Inflammatory macrophage treated with lipopolysaccharide for 1 hour (primary cell): ENCODE data around the gene RABEP1.
"Not testable (repeated sequence)": the region's sequence is repeated elsewhere in the genome, so short reads cannot be mapped to it uniquely, and the experiment has no call there.

Experiments
- DNase-seq, 2 donors: peaks; one replicate each; pipeline ENCODE4 v3.0.0-alpha.2; 2020 to 2022

The RABEP1 gene

GRCh38 chr17:5281814-5282641 lies at the start of gene RABEP1:
Gene RABEP1 (plus strand): TSS chr17:5282284. CDS start chr17:5282487, 203 bp downstream.
- peak; percentile 83 to 93 for DNase-seq

- not testable (repeated sequence) for DNase-seq
Observed at GRCh38 chr17:5233492-5233891, 48.6 kb upstream of the RABEP1 start.

GRCh38 chr17:5234645-5235576 lies 47.2 kb upstream of the RABEP1 start, which contains the start of gene SCIMP:
Gene SCIMP (minus strand): TSS chr17:5234860. CDS start chr17:5234755, 105 bp downstream.
- peak; percentile 87 to 92 for DNase-seq

- DNase-seq: peak in 1 of 2 donors; percentile 42
Observed at GRCh38 chr17:5236938-5237540, 45.0 kb upstream of the RABEP1 start.

GRCh38 chr17:5237541-5238016 lies 44.5 kb upstream of the RABEP1 start:
- DNase-seq: peak; percentile 72 to 91

- DNase-seq: no peak
Observed at GRCh38 chr17:5238333-5238732, 43.8 kb upstream of the RABEP1 start.

GRCh38 chr17:5239769-5240168 lies 42.3 kb upstream of the RABEP1 start:
- DNase-seq: not testable (repeated sequence)

GRCh38 chr17:5241861-5242671 lies 40.0 kb upstream of the RABEP1 start:
- DNase-seq: no peak

- DNase-seq: no peak
Observed at GRCh38 chr17:5247621-5248020, 34.5 kb upstream of the RABEP1 start.

GRCh38 chr17:5248821-5249479 lies 33.1 kb upstream of the RABEP1 start:
- DNase-seq: no peak

GRCh38 chr17:5249615-5250014 lies 32.5 kb upstream of the RABEP1 start:
- peak; percentile 56 to 82 for DNase-seq

- DNase-seq: no peak
Observed at GRCh38 chr17:5254414-5254813, 27.7 kb upstream of the RABEP1 start.

- DNase-seq: no peak
Observed at GRCh38 chr17:5254903-5255521, 27.1 kb upstream of the RABEP1 start.

GRCh38 chr17:5257124-5257523 lies 25.0 kb upstream of the RABEP1 start:
- DNase-seq: no peak

- DNase-seq: no peak
Observed at GRCh38 chr17:5260542-5260941, 21.5 kb upstream of the RABEP1 start.

- DNase-seq: no peak
Observed at GRCh38 chr17:5262416-5262991, 19.6 kb upstream of the RABEP1 start.

GRCh38 chr17:5263441-5263840 lies 18.6 kb upstream of the RABEP1 start:
- DNase-seq: no peak

- no peak for DNase-seq
Observed at GRCh38 chr17:5264893-5265292, 17.2 kb upstream of the RABEP1 start.

GRCh38 chr17:5269241-5269960 lies 12.7 kb upstream of the RABEP1 start:
- no peak for DNase-seq

GRCh38 chr17:5272322-5272721 lies 9.8 kb upstream of the RABEP1 start:
- peak in 1 of 2 donors; percentile 48 for DNase-seq
